Activated CD8-positive, alpha-beta memory T cell treated with anti-CD3 and anti-CD28 coated beads for 1 hour (primary cell): Measurements from ENCODE around the gene RAD51C.
"Not testable (repeated sequence)": the region's sequence is repeated elsewhere in the genome, so short reads cannot be mapped to it uniquely, and the experiment has no call there.

Experiments used
- DNase-seq, 2 donors: peaks; one replicate each; pipeline ENCODE4 v3.0.0-alpha.2; 2020; ENCODE audit warnings: low read depth in 1 of 2; ENCODE audit errors: extremely low read depth in 1 of 2

RAD51C gene

DNA sequence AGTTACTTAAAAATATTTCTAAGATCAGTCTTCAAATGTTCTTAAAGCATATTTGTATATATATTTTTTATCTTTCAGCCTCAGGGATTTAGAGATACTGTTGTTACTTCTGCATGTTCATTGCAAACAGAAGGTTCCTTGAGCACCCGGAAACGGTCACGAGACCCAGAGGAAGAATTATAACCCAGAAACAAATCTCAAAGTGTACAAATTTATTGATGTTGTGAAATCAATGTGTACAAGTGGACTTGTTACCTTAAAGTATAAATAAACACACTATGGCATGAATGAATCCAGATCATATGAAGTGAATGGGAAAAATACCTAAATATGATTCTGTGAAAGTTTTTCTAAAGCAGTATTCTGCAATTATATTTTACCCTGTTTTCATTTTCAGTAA, 41.6 kb downstream of the RAD51C start:
- DNase-seq = no peak

- no peak for DNase-seq
Measured at GRCh38 chr17:58734811-58735210, 42.4 kb downstream of the RAD51C start.

- no peak for DNase-seq
Measured at GRCh38 chr17:58741121-58741625, 48.8 kb downstream of the RAD51C start.

- no peak for DNase-seq
Measured at GRCh38 chr17:58747674-58748073, 55.3 kb downstream of the RAD51C start.

- not testable (repeated sequence) for DNase-seq
Measured at GRCh38 chr17:58749627-58750026, 57.2 kb downstream of the RAD51C start.

- no peak for DNase-seq
Measured at GRCh38 chr17:58753026-58753425, 60.6 kb downstream of the RAD51C start.

DNA sequence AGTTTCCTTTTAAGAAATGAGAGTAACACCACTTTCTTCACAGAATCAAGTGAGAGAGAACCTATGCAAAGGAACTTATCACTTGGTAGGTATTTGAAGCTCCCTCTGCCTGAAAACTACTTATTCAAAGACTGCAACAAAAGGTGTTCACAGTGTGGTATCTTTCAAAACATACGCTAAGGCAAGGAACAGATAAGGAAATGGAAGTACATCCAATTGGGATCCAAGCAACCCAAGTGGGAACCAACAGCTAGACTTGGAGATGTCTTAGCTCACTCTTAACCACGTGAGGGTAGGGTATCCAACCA, 62.8 kb downstream of the RAD51C start:
- no peak for DNase-seq

DNA sequence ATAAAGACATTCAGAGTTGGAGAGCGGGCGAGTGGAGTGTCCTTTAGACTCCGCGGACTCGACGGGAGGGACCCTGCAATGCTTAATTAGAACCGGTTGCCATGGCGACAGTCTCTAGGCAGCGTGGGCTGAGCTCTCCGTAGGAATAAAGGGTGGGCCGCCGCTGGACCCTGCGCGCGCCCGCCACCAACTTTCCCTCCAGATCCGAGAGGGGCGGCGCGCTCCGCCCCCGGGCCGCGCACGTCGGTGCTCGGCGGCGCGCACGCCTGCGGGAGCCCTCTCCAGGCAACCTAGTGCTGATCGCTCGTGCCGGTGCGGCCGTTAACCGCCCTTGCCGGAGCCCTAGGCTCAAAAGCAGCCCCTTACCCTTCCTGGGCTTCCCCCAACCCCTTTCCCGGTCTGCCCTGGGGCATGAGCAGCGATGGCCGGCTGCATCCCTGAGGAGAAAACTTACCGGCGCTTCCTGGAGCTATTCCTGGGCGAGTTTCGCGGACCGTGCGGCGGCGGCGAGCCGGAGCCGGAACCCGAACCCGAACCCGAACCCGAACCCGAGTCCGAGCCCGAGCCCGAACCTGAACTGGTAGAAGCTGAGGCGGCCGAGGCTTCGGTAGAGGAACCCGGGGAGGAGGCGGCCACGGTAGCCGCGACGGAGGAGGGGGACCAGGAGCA, 63.3 kb downstream of the RAD51C start, which contains the start of gene PPM1E:
Gene PPM1E (plus strand): TSS at position 278 of the 669 bp plus-strand sequence.
- peak in 1 of 2 donors; percentile 14 for DNase-seq

- no peak for DNase-seq
Measured at GRCh38 chr17:58756246-58757161, 64.1 kb downstream of the RAD51C start.

DNA sequence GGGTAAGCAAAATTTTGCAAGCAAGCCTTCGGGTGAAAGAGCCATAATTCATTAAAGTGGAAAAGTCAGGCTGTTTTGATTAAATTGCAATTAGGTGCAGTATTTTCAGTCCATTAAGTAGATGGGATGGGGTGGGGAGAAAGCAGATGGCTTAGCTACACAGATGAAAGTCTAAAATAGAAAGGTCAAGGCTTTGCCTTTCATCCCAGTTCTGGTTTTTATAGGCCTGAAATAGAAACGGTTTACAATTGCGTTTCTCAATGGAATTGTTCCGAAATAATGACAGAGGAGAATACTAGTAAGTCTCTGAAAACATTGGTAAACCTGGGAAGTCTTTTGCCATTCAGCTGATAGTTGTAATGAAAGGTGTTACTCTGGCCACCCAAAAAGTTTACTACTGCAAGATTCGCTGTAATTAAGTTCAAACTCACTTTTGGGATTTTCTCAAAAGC, 64.8 kb downstream of the RAD51C start:
- no peak for DNase-seq

- no peak for DNase-seq
Measured at GRCh38 chr17:58758890-58759289, 66.5 kb downstream of the RAD51C start.

GRCh38 chr17:58759522-58759921, 67.1 kb downstream of the RAD51C start:
- DNase-seq = no peak

DNA sequence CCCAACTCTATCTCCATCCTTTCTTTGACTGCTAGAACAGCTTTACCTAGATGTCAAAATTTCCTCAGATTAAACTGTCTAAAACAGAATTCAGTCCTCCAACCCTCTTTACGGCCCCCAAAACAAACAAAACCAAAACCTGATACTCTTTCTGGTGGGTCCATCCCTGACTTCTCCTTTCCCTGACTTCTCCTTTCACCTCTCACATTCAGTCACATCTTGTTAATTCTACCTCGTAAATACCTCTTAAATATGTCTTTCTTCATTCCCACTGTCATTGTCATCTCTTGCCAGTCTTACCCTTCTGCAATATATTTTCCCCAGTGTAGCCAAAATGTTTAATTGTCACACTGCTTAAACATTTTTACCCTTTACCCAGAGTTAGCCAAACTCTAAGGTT, 67.8 kb downstream of the RAD51C start:
- DNase-seq = no peak

GRCh38 chr17:58763263-58763662, 70.9 kb downstream of the RAD51C start:
- DNase-seq = no peak

GRCh38 chr17:58764373-58764772, 72.0 kb downstream of the RAD51C start:
- DNase-seq = no peak

DNA sequence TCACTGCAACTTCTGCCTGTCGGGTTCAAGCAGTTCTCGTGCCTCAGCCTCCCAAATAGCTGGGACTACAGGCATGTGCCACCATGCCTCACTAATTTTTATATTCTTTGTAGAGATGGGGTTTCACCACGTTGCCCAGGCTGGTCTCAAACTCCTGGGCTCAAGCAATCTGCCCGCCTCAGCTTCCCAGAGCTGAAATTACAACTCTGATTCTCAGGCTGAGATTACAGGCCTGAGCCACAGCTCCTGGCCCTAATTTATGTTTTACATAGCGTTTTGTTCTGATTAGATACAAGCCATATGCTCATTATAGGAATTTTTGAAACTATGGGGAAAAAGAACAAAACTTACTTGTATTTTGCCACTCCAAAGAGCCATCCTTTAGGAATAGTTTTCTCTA, 86.1 kb downstream of the RAD51C start:
- DNase-seq = not testable (repeated sequence)

GRCh38 chr17:58779446-58779845, 87.0 kb downstream of the RAD51C start:
- DNase-seq = no peak

GRCh38 chr17:58783380-58783779, 91.0 kb downstream of the RAD51C start:
- DNase-seq = no peak

DNA sequence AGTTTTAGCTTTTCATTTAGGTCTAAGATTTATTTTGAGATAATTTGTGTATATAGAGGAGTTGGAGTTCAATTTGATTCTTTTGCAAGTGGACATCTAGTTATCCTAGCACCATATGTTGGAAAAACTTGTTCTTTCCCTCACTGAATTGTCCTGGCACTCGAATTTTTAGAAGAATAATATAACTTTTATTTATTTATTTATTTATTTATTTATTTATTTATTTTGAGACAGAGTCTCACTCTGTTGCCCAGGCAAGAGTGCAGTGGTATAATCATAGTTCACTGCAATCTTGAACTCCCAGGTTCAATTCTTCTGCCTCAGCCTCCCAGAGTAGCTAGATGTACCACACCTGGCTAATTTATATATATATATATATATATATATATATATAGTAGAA, 92.7 kb downstream of the RAD51C start:
- DNase-seq = no peak
